PC-9 (cell line): ENCODE measurements around the gene CTPS2. TPM values are rescaled to one million over a fixed set of nuclear protein-coding genes. Genes with fewer than 3 reads are reported as not detected.

Source experiments
- BruUV-seq: library from RNA; stranded (reverse); fragments of 400-500 nt; replicated peaks from 2 replicates; lab custom pipeline; 2021; lab: Mats Ljungman, UMichigan
- CTCF ChIA-PET: fragments of 300-600 bp; sonication (Branson Sonifier 250); formaldehyde crosslinking; loops from one replicate; lab custom pipeline; 2022; ENCODE audit warnings: antibody characterized with exemption; lab: Charles Lee
- POLR2A ChIA-PET: fragments of 300-600 bp; sonication (Branson Sonifier 250); formaldehyde crosslinking; loops from one replicate; lab custom pipeline; 2022; ENCODE audit warnings: antibody characterized with exemption; ENCODE audit not compliant: unreplicated experiment; lab: Charles Lee
- DNase-seq, 2 experiments: peaks; one replicate each; pipeline versions ENCODE4 v3.0.0 to v3.0.0-alpha.2; 2015 to 2022; ENCODE audit warnings: mixed read lengths in 1 of 2
- H2AFZ ChIP-seq: fragments of 200-600 bp; sonication (generic); 2 replicates; pipeline ENCODE4 v1.8.1; 2017; ENCODE audit warnings: antibody characterized with exemption
- H3F3A ChIP-seq: fragments of 200-600 bp; sonication (generic); 2 replicates; pipeline ENCODE4 v1.8.1; 2017; ENCODE audit warnings: antibody characterized with exemption, mild to moderate bottlenecking, low read depth; ENCODE audit not compliant: insufficient read depth
- H3K27ac ChIP-seq: fragments of 200-600 bp; sonication (generic); 2 replicates; pipeline ENCODE4 v1.6.1; 2016; ENCODE audit warnings: mixed run types
- H3K27me3 ChIP-seq: fragments of 200-600 bp; sonication (generic); 2 replicates; pipeline ENCODE4 v1.6.1; 2016; ENCODE audit warnings: low read depth, mixed run types; ENCODE audit not compliant: insufficient read depth
- H3K36me3 ChIP-seq: fragments of 200-600 bp; sonication (generic); 2 replicates; pipeline ENCODE4 v1.6.1; 2016; ENCODE audit warnings: low read depth, mixed run types
- H3K4me1 ChIP-seq: fragments of 200-600 bp; sonication (generic); replicated peaks from 2 replicates; pipeline ENCODE4 v1.6.1; 2016; ENCODE audit warnings: mixed run types; ENCODE audit not compliant: insufficient read depth
- H3K4me2 ChIP-seq: fragments of 200-600 bp; sonication (generic); 2 replicates; pipeline ENCODE4 v1.6.1; 2017; ENCODE audit warnings: mixed run types
- H3K4me3 ChIP-seq: fragments of 200-600 bp; sonication (generic); 2 replicates; pipeline ENCODE4 v1.6.1; 2016; ENCODE audit warnings: mixed run types
- H3K79me2 ChIP-seq: fragments of 200-600 bp; sonication (generic); 2 replicates; pipeline ENCODE4 v1.6.1; 2017; ENCODE audit warnings: low read depth, mixed run types
- H3K9me2 ChIP-seq: fragments of 200-600 bp; sonication (generic); 2 replicates; pipeline ENCODE4 v1.8.1; 2017; ENCODE audit warnings: mild to moderate bottlenecking; ENCODE audit not compliant: insufficient read depth
- H3K9me3 ChIP-seq: fragments of 200-600 bp; sonication (generic); 2 replicates; pipeline ENCODE4 v1.8.1; 2016; ENCODE audit warnings: low read depth; ENCODE audit not compliant: insufficient read depth
- H4K20me1 ChIP-seq: fragments of 200-600 bp; sonication (generic); 2 replicates; pipeline ENCODE4 v1.8.1; 2017; ENCODE audit not compliant: insufficient read depth
- CTCF ChIP-seq: fragments of 200-600 bp; sonication (generic); conservative IDR thresholded peaks from 2 replicates; pipeline ENCODE4 v1.6.1; 2017; ENCODE audit warnings: mixed run types, antibody characterized with exemption, mild to moderate bottlenecking, moderate library complexity
- EZH2 ChIP-seq: fragments of 200-600 bp; sonication (generic); IDR thresholded peaks from 2 replicates; pipeline ENCODE4 v1.8.0; 2017; ENCODE audit warnings: antibody characterized with exemption, low read depth
- intact Hi-C: fragments of 100-400 bp; cut with micrococcal nuclease; formaldehyde crosslinking; loops from one replicate; pipeline ENCODE4 v1.10.0; 2022; ENCODE audit not compliant: unreplicated experiment
- total RNA-seq: library from RNA; stranded (reverse); gene quantifications from 2 replicates; pipeline ENCODE4 v1.2.3, GENCODE V29; 2021

CTPS2 gene
- total RNA-seq, 1 experiment from 2014 or later: 15.8 TPM

DNA sequence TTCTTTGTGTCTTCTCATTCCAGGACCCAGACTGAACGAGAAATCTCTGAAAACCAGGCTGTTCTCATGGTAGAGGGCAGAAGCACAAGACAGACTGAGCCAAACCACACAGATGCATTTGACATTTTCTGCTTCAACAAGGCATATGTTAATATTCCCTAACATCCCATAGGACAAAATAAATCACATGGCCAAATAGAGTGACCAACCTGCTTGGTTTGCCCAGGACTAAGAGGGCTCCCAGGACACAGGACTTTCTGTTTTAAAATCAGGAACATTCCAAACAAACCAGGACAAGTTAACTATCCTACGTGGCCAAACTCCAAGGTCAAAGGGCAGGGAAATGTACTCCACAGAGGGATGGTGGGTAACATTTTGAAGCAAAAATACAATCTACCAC is 11.7 kb downstream of the CTPS2 start:
- H2AFZ ChIP-seq: no peak overlapping the region
- H3K79me2 ChIP-seq: no peaks in the 10 kb centered on the region
- no peaks in the 10 kb centered on the region for H3K36me3 ChIP-seq
- DNase-seq: no peak
- no peak overlapping the region for H3K27ac ChIP-seq
- BruUV-seq: no TSS peak
- H3F3A ChIP-seq: no peaks in the 10 kb centered on the region
- no peaks in the 10 kb centered on the region for H3K9me2 ChIP-seq
- POLR2A ChIA-PET: no interaction called here
- TF ChIP-seq EZH2: no peak
- H3K9me3 ChIP-seq: no peaks in the 10 kb centered on the region
- no peaks in the 10 kb centered on the region for H3K27me3 ChIP-seq
- H4K20me1 ChIP-seq: no peaks in the 10 kb centered on the region
- intact Hi-C loops: no loop called here
- H3K4me3 ChIP-seq: no peak overlapping the region
- no peak overlapping the region for H3K4me2 ChIP-seq
- CTCF ChIA-PET: no interaction called here
- H3K4me1 ChIP-seq: no peaks in the 10 kb centered on the region

- no peaks in the 10 kb centered on the region for H3F3A ChIP-seq
- ChIA-PET POLR2A (interaction anchor here (0.6 kb wide), 1 partner anchor 82 kb away, joined by 11 read pairs; no protein-coding TSS in a partner anchor), CTCF (no interaction called here)
- H3K79me2 ChIP-seq: no peaks in the 10 kb centered on the region
- no TSS peak for BruUV-seq
- no peak overlapping the region for H3K4me2 ChIP-seq
- H3K9me3 ChIP-seq: no peaks in the 10 kb centered on the region
- H3K27me3 ChIP-seq: no peaks in the 10 kb centered on the region
- no peak for DNase-seq
- H2AFZ ChIP-seq: no peak overlapping the region
- no peaks in the 10 kb centered on the region for H3K9me2 ChIP-seq
- TF ChIP-seq EZH2: no peak
- H3K4me3 ChIP-seq: no peak overlapping the region
- no peaks in the 10 kb centered on the region for H3K4me1 ChIP-seq
- no peak overlapping the region for H3K27ac ChIP-seq
- H4K20me1 ChIP-seq: no peaks in the 10 kb centered on the region
- intact Hi-C loops: loop anchor here (5.0 kb wide), 1 partner anchor 1012 kb away; no protein-coding TSS in a partner anchor
- H3K36me3 ChIP-seq: no peaks in the 10 kb centered on the region
These were observed 13.1 kb downstream of the CTPS2 start for GRCh38 chrX:16699389-16699788.

DNA sequence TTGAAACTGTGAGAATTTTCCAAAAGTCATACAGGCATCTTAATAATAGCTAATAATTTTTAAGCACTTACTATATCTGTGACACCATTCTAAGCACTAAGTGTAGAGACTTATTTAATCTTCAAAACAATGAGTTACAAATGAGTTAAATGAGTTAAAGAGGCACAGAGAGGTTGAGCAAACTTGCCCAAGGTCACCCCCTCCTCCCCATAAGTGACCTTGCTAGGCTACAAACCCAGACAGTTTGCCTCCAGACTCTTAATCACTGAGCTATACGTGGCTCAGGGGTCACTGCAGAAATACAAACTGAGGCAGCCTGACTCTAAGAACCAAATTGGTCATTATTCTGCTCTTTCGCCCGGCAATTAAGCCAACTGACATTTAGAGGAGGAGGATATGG is 15.5 kb downstream of the CTPS2 start:
- no peak for DNase-seq

GRCh38 chrX:16695079-16695676 is 17.3 kb downstream of the CTPS2 start:
- H3K9me3 ChIP-seq: no peaks in the 10 kb centered on the region
- no peaks in the 10 kb centered on the region for H3K27me3 ChIP-seq
- DNase-seq: peak; percentile 45 to 51
- no peaks in the 10 kb centered on the region for H3K9me2 ChIP-seq
- no peak overlapping the region for H3K27ac ChIP-seq
- no peaks in the 10 kb centered on the region for H3K36me3 ChIP-seq
- H3K79me2 ChIP-seq: no peaks in the 10 kb centered on the region
- H3F3A ChIP-seq: no peaks in the 10 kb centered on the region
- intact Hi-C loops: loop anchor here (5.0 kb wide), 1 partner anchor 1008 kb away; no protein-coding TSS in a partner anchor
- no TSS peak for BruUV-seq
- CTCF ChIA-PET: no interaction called here
- H4K20me1 ChIP-seq: no peaks in the 10 kb centered on the region
- H3K4me2 ChIP-seq: no peak overlapping the region
- no peaks in the 10 kb centered on the region for H3K4me1 ChIP-seq
- H2AFZ ChIP-seq: no peak overlapping the region
- H3K4me3 ChIP-seq: no peak overlapping the region
- POLR2A ChIA-PET: interaction anchor here (0.6 kb wide), 1 partner anchor 929 kb away, joined by 3 read pairs; no protein-coding TSS in a partner anchor
- TF ChIP-seq CTCF (peak; percentile 93), EZH2 (no peak)

More for the DNA sequence above, 15.5 kb downstream of the CTPS2 start:
- Histone ChIP-seq H4K20me1 (no peaks in the 10 kb centered on the region), H3K4me2 (no peak overlapping the region), H3F3A (no peaks in the 10 kb centered on the region), H3K27me3 (no peaks in the 10 kb centered on the region), H3K4me1 (no peaks in the 10 kb centered on the region), H3K9me3 (no peaks in the 10 kb centered on the region), H3K79me2 (no peaks in the 10 kb centered on the region), H3K9me2 (no peaks in the 10 kb centered on the region), H3K36me3 (no peaks in the 10 kb centered on the region), H2AFZ (no peak overlapping the region), H3K4me3 (no peak overlapping the region), H3K27ac (no peak overlapping the region)
- CTCF ChIA-PET: no interaction called here
- no TSS peak for BruUV-seq
- POLR2A ChIA-PET: no interaction called here
- intact Hi-C loops: loop anchor here (5.0 kb wide), 1 partner anchor 1010 kb away; no protein-coding TSS in a partner anchor
- no peak for TF ChIP-seq EZH2
